PC-3 (cell line): ENCODE data around the gene ZSCAN25.

Experiments
- CTCF ChIP-seq: fragments of 300-600 bp; sonication (generic); conservative IDR thresholded peaks from 2 replicates; pipeline ENCODE4 v1.5.1; 2017; ENCODE audit warnings: antibody characterized with exemption, low read depth, mild to moderate bottlenecking, low read length
- EZH2 ChIP-seq: fragments of 300-600 bp; sonication (generic); IDR thresholded peaks from one replicate; pipeline ENCODE4 v1.6.1; 2017; ENCODE audit warnings: antibody characterized with exemption, mild to moderate bottlenecking, low read length; ENCODE audit not compliant: unreplicated experiment
- EZH2phosphoT487 ChIP-seq: fragments of 300-600 bp; sonication (generic); IDR thresholded peaks from 2 replicates; pipeline ENCODE4 v1.6.1; 2018; ENCODE audit warnings: mild to moderate bottlenecking, antibody characterized with exemption, low read length, borderline replicate concordance

GRCh38 chr7:99629643-99630042, 12.9 kb downstream of the ZSCAN25 start:
- TF ChIP-seq CTCF (no peak), EZH2 (no peak), EZH2phosphoT487 (no peak)
